C4-2B (cell line): ENCODE results near the gene EXOC6.
A peak's percentile ranks its signal among the peaks of the same experiment; 100 is the strongest.
"Not testable (repeated sequence)": the region's sequence is repeated elsewhere in the genome, so short reads cannot be mapped to it uniquely, and the experiment has no call there.

Experiments used
- H3K27ac ChIP-seq: fragments of 450-650 bp; 2 replicates; pipeline ENCODE4 v1.5.1; 2017
- CTCF ChIP-seq: fragments of 450-650 bp; conservative IDR thresholded peaks from 2 replicates; pipeline ENCODE4 v1.5.1; 2017; ENCODE audit warnings: mild to moderate bottlenecking
- ZFX ChIP-seq: fragments of 450-650 bp; IDR thresholded peaks from 2 replicates; pipeline ENCODE4 v1.6.1; 2017

The EXOC6 gene

DNA sequence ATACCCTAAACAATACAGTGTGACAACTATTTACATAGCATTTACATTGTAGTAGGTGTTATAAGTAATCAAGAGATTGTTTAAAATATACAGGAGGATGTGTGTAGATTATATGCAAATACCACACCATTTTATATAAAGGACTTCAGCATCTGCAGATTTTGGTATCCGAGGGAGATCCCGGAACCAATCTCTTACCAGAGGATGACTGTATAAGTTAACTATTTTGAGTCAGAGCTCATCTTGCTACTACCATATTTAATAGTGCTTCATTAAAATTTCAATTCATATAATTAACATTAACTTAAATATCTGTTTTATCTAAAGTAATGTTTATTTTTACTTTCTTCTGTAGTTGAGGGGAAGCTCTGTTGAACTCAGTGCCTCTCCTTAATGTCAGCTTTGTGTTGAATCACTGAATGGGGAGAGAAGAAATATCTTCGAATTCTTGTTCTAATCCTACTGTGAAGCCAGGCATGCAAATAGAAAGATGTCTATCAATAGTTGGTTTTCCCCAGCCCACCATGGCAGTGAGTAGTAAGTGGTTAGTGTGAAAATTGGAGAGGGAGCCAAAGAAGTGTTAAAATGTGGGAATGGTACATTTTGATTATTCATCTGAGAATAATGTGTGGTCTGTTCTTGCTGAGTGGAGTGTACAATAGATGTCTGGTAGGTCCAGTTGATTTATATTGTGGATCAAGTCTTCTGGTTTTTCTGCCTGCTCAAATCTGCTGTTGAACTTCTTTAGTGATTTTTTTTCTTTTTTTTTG is 122.2 kb downstream of the EXOC6 start:
- H3K27ac ChIP-seq, result no peak overlapping the region
- no peak for TF ChIP-seq ZFX
- no peak for TF ChIP-seq CTCF

DNA sequence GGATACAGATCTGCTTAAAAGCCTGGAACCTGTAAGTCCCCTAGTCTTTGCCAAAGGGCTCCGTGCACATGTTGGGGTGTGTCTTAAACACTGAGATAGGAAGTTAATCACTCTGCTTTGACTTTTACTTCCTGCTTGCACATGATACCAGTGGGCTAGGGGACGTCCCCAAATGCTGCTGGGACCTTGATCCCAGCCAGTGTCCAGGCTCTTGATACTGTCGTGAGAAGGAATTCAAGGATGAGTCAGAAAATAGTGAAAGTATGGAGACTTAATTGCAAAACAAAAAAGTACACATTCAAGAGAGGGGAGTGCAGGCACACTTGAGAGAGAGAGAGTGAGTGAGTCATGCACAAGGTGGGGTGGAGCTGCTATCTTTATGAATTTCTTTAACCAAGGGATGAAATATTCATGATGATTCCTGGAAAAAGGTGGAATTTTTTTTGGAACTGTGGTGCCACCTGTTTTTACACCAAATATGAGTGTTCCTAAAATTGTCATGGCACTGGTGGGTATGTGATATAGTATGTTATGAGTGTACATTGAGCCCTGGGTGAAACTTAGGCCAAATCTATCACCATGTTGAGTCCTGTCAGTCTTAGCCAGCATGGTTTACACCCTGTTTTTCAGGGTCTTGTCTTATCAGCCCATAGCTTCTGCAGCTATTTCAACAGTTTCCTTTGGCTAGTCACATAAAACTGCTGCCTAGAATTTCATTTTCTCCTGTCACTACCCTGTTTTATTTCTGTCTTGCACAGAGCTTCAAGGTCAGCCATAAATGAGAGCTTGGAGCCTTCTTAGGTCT is 123.9 kb downstream of the EXOC6 start:
- TF ChIP-seq CTCF, result no peak
- no peak for TF ChIP-seq ZFX
- no peak overlapping the region for H3K27ac ChIP-seq

DNA sequence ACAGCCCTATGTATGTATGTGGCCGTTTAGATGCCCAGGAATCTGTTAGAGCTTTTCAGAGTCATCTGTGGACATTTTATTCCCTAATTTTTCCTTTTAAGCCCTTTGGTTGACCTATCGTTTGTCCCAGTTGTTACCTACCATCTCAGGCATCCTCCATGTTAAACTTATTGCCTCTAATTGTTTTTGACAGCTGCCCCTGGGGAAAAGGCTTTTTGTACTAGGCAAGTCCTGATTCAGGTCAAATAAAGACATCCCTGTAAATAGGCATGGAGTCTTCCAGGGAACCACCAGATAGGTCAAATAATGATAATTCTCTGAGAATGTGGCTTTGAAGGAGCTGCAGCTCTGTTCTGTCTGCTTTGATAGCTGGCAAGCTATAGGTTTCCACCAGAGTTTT is 124.6 kb downstream of the EXOC6 start:
- no peak for TF ChIP-seq ZFX
- no peak overlapping the region for H3K27ac ChIP-seq

- not testable (repeated sequence) for H3K27ac ChIP-seq
Measured at GRCh38 chr10:92976278-92976677, 128.0 kb downstream of the EXOC6 start.

DNA sequence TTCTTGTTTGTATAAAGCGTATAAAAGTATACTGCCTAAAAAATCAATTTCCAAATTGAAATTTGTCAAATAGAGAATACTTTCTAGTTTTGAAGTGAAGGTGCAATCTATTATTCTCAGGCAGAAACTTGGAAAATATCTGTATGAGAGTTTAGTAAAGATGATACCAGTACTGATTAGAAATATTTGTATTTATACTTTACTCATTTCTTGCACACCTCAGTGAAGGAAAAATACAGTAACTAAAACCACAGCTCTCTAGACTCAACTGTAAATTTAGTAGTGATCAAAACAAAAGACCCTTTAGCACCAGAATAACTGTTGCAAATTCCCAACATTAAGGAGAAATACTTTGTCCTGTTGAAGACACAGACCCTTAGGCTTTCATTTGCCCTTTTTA is 140.9 kb downstream of the EXOC6 start:
- TF ChIP-seq CTCF (no peak), ZFX (no peak)

GRCh38 chr10:92990615-92991014 is 142.3 kb downstream of the EXOC6 start:
- TF ChIP-seq ZFX, result no peak
- no peak for TF ChIP-seq CTCF
- H3K27ac ChIP-seq, result peak overlapping the region; percentile 28

More for the DNA sequence above, 140.9 kb downstream of the EXOC6 start:
- no peak overlapping the region for H3K27ac ChIP-seq

GRCh38 chr10:92991513-92991912 is 143.2 kb downstream of the EXOC6 start:
- H3K27ac ChIP-seq, result no peak overlapping the region; the same call in 1 of the 2 replicates
- no peak for TF ChIP-seq ZFX
- TF ChIP-seq CTCF, result no peak

DNA sequence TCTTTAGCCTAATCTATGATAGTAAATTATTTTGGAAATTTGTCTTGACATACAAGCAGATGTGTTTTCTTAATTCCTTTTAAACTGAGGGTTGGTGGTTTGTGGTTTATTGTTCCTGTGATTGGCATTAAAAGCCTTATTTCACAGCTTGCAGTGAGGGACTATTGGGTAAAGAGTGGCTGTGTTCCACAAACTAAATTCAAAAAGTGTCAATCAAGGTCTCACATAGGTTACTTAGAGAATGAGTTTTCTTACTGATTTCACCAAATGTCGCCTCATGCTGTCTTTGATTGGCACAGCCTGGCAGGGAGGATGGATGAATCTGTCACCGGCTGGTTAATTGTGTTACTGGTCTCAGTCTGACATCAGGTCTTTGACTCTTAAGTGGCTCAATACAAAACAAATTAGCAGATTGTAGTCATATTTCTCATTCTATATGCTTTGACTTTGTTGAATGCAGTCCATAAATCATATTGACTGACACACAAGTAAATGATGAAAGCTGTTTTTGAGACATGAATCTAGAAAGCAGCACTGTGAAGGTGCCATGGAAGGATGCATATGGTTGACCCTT is 145.5 kb downstream of the EXOC6 start:
- no peak for TF ChIP-seq ZFX
- no peak for TF ChIP-seq CTCF
- H3K27ac ChIP-seq, result no peak overlapping the region
